RWPE1 (cell line): ENCODE measurements around the gene LGI1.

ENCODE experiments used
- CTCF ChIA-PET: fragments of 350-600 bp; sonication (Branson Sonifier 250); formaldehyde crosslinking; extraction: SDS; loops from one replicate; lab custom pipeline; 2021; lab: Yijun Ruan, JAX
- POLR2A ChIA-PET: fragments of 400-600 bp; formaldehyde crosslinking; extraction: SDS; loops from one replicate; lab custom pipeline; 2020; ENCODE audit warnings: antibody characterized with exemption; ENCODE audit not compliant: low non-redundant PET; lab: Yijun Ruan, JAX
- DNase-seq: peaks from one replicate; pipeline ENCODE4 v3.0.0; 2012; ENCODE audit warnings: low spot score
- H3K27ac ChIP-seq: fragments of 450-650 bp; 2 replicates; pipeline ENCODE4 v1.5.1; 2017
- CTCF ChIP-seq: fragments of 450-650 bp; conservative IDR thresholded peaks from 2 replicates; pipeline ENCODE4 v1.5.1; 2017; ENCODE audit warnings: low read depth, mild to moderate bottlenecking

Gene LGI1

GRCh38 chr10:93784059-93784458 is 26.3 kb downstream of the LGI1 start:
- no peak for TF ChIP-seq CTCF
- ChIA-PET CTCF (no interaction called here), POLR2A (no interaction called here)
- no peak for DNase-seq
- no peak overlapping the region for H3K27ac ChIP-seq

GRCh38 chr10:93788413-93789208 is 30.9 kb downstream of the LGI1 start:
- ChIA-PET POLR2A (no interaction called here), CTCF (interaction anchor here (0.6 to 0.7 kb wide), 2 partner anchors 96 to 248 kb away, joined by 3 to 4 read pairs; no protein-coding TSS in a partner anchor)
- no peak overlapping the region for H3K27ac ChIP-seq
- no peak for DNase-seq
- no peak for TF ChIP-seq CTCF

- no peak for TF ChIP-seq CTCF
- no peak for DNase-seq
- ChIA-PET CTCF (no interaction called here), POLR2A (no interaction called here)
- no peak overlapping the region for H3K27ac ChIP-seq
Observed at GRCh38 chr10:93790439-93790838, 32.7 kb downstream of the LGI1 start.

- CTCF ChIA-PET: interaction anchor here (0.8 kb wide), 1 partner anchor 70 kb away, joined by 3 read pairs; no protein-coding TSS in a partner anchor
- no peak for DNase-seq
- no peak for TF ChIP-seq CTCF
- no peak overlapping the region for H3K27ac ChIP-seq
- POLR2A ChIA-PET: no interaction called here
Observed at GRCh38 chr10:93796167-93796566, 38.4 kb downstream of the LGI1 start.

- POLR2A ChIA-PET: no interaction called here
- no peak for DNase-seq
- no peak for TF ChIP-seq CTCF
- CTCF ChIA-PET: no interaction called here
- no peak overlapping the region for H3K27ac ChIP-seq
Observed at GRCh38 chr10:93797825-93798224, 40.1 kb downstream of the LGI1 start.

GRCh38 chr10:93799155-93799708 is 41.5 kb downstream of the LGI1 start:
- H3K27ac ChIP-seq: no peak overlapping the region
- ChIA-PET POLR2A (no interaction called here), CTCF (no interaction called here)
- no peak for TF ChIP-seq CTCF
- DNase-seq: no peak
